HepG2 (cell line): ENCODE results near the gene TMF1. TPM values are rescaled to one million over a fixed set of nuclear protein-coding genes. Genes with fewer than 3 reads are reported as not detected.

ENCODE experiments used
- ARNT ChIP-seq: fragments of 450-650 bp; IDR thresholded peaks from 2 replicates; pipeline ENCODE4 v1.6.1; 2017
- ASH2L ChIP-seq: fragments of 300-600, 200-600 bp; sonication (generic); IDR thresholded peaks from 2 replicates; pipeline ENCODE4 v1.7.0; 2017; ENCODE audit warnings: low read depth, mild to moderate bottlenecking, moderate library complexity, mixed read lengths, low read length; ENCODE audit not compliant: insufficient read length
- DDIT3 ChIP-seq: sonication (generic); formaldehyde crosslinking; IDR thresholded peaks from 2 replicates; pipeline ENCODE4 v1.4.0; 2020; ENCODE audit warnings: mild to moderate bottlenecking, missing genetic modification reagents
- E2F1 ChIP-seq: sonication (generic); formaldehyde crosslinking; IDR thresholded peaks from 2 replicates; pipeline ENCODE4 v1.5.0; 2020; ENCODE audit warnings: missing genetic modification reagents
- FOSL2 ChIP-seq: sonication (generic); formaldehyde crosslinking; IDR thresholded peaks from 2 replicates; pipeline ENCODE4 v1.4.0; 2020; ENCODE audit warnings: missing genetic modification reagents
- FOXC1 ChIP-seq: sonication (generic); formaldehyde crosslinking; IDR thresholded peaks from 2 replicates; pipeline ENCODE4 v1.8.0; 2022; ENCODE audit warnings: mild to moderate bottlenecking, missing genetic modification reagents, borderline replicate concordance
- FOXJ3 ChIP-seq: sonication (generic); formaldehyde crosslinking; IDR thresholded peaks from 2 replicates; pipeline ENCODE4 v1.4.0; 2020; ENCODE audit warnings: missing genetic modification reagents, mild to moderate bottlenecking, borderline replicate concordance
- GATAD1 ChIP-seq: IDR thresholded peaks from 2 replicates; pipeline ENCODE4 v1.6.1; 2016; ENCODE audit warnings: missing genetic modification reagents, missing compliant biosample characterization
- HOXA7 ChIP-seq: sonication (generic); formaldehyde crosslinking; IDR thresholded peaks from 2 replicates; pipeline ENCODE4 v1.8.1; 2022; ENCODE audit warnings: mild to moderate bottlenecking, missing genetic modification reagents, moderate library complexity
- HOXA9 ChIP-seq: sonication (generic); formaldehyde crosslinking; IDR thresholded peaks from 2 replicates; pipeline ENCODE4 v1.8.1; 2022; ENCODE audit warnings: missing genetic modification reagents, mild to moderate bottlenecking, moderate library complexity, borderline replicate concordance
- KDM1A ChIP-seq: IDR thresholded peaks from 2 replicates; pipeline ENCODE4 v1.6.1; 2016; ENCODE audit warnings: missing compliant biosample characterization
- MYNN ChIP-seq: sonication (generic); formaldehyde crosslinking; IDR thresholded peaks from 2 replicates; pipeline ENCODE4 v1.4.0; 2020; ENCODE audit warnings: mild to moderate bottlenecking, low read depth, missing genetic modification reagents
- RAD21 ChIP-seq: fragments of 450-650 bp; formaldehyde crosslinking; IDR thresholded peaks from 2 replicates; pipeline ENCODE4 v1.5.0; 2020; ENCODE audit warnings: mild to moderate bottlenecking
- SCMH1 ChIP-seq: sonication (generic); formaldehyde crosslinking; IDR thresholded peaks from 2 replicates; pipeline ENCODE4 v1.9.0; 2021; ENCODE audit warnings: missing genetic modification reagents, mild to moderate bottlenecking, borderline replicate concordance
- SMAD9 ChIP-seq: sonication (generic); formaldehyde crosslinking; IDR thresholded peaks from 2 replicates; pipeline ENCODE4 v1.5.1; 2020; ENCODE audit warnings: mild to moderate bottlenecking, missing genetic modification reagents
- SMYD3 ChIP-seq: sonication (generic); formaldehyde crosslinking; IDR thresholded peaks from 2 replicates; pipeline ENCODE4 v1.8.1; 2023; ENCODE audit warnings: mild to moderate bottlenecking, missing genetic modification reagents
- SRY ChIP-seq: sonication (generic); formaldehyde crosslinking; IDR thresholded peaks from 2 replicates; pipeline ENCODE4 v1.8.0; 2022; ENCODE audit warnings: mild to moderate bottlenecking, missing genetic modification reagents
- ZBTB20 ChIP-seq: sonication (generic); formaldehyde crosslinking; IDR thresholded peaks from 2 replicates; pipeline ENCODE4 v1.8.1; 2023; ENCODE audit warnings: missing genetic modification reagents, low read depth, mild to moderate bottlenecking, borderline replicate concordance
- ZNF138 ChIP-seq: sonication (generic); formaldehyde crosslinking; IDR thresholded peaks from 2 replicates; pipeline ENCODE4 v1.5.0; 2020; ENCODE audit warnings: mild to moderate bottlenecking, low read depth, missing genetic modification reagents
- ZNF547 ChIP-seq: sonication (generic); formaldehyde crosslinking; IDR thresholded peaks from 2 replicates; pipeline ENCODE4 v1.5.1; 2020; ENCODE audit warnings: mild to moderate bottlenecking, missing genetic modification reagents
- ZNF703 ChIP-seq: sonication (generic); formaldehyde crosslinking; IDR thresholded peaks from 2 replicates; pipeline ENCODE4 v1.5.1; 2020; ENCODE audit warnings: missing genetic modification reagents, mild to moderate bottlenecking, moderate library complexity, borderline replicate concordance
- ZNF713 ChIP-seq: sonication (generic); formaldehyde crosslinking; IDR thresholded peaks from 2 replicates; pipeline ENCODE4 v1.4.0; 2020; ENCODE audit warnings: mild to moderate bottlenecking, missing genetic modification reagents
- ZNF724P ChIP-seq: sonication (generic); formaldehyde crosslinking; IDR thresholded peaks from 2 replicates; pipeline ENCODE4 v1.8.0; 2022; ENCODE audit warnings: missing genetic modification reagents, borderline replicate concordance
- polyA plus RNA-seq, 8 experiments: library from polyadenylated mRNA; depleted of rRNA in 3 of 8; stranded (reverse) in 7 of 8; unstranded in 1 of 8; fragments of >200 nt; fragmentation: Illumina TruSeq in 4 of 8; extraction: Trizol in 4 of 8; gene quantifications; 2 replicates each; pipeline versions ENCODE4 v1.2.1 to v1.2.3, GENCODE V29; 2011 to 2016; ENCODE audit warnings: low read depth in 4 of 8, missing spikeins in 1 of 8, mixed read lengths in 1 of 8; ENCODE audit not compliant: insufficient read depth in 1 of 8
- total RNA-seq, 5 experiments: library from RNA; depleted of rRNA; stranded (reverse); fragments of >200 nt; fragmentation: Illumina TruSeq; extraction: Trizol; gene quantifications; 2 replicates each; pipeline ENCODE4 v1.2.3, GENCODE V29; 2016; ENCODE audit warnings: low read depth in 1 of 5
- TF ChIP-seq, protein P1 (sequence below): sonication (generic); formaldehyde crosslinking; IDR thresholded peaks from 2 replicates; pipeline ENCODE4 v1.4.0; 2020; ENCODE audit warnings: missing genetic modification reagents
- TF ChIP-seq, protein P2 (sequence below): sonication (generic); formaldehyde crosslinking; IDR thresholded peaks from 2 replicates; pipeline ENCODE4 v1.4.0; 2020; ENCODE audit warnings: missing genetic modification reagents

The TMF1 gene
- total and polyA plus RNA-seq, 2 of the 13 experiments (the other 11 are each of a cell fraction or from before 2014, with no cell fraction given): 12.1 to 38.4 TPM

DNA sequence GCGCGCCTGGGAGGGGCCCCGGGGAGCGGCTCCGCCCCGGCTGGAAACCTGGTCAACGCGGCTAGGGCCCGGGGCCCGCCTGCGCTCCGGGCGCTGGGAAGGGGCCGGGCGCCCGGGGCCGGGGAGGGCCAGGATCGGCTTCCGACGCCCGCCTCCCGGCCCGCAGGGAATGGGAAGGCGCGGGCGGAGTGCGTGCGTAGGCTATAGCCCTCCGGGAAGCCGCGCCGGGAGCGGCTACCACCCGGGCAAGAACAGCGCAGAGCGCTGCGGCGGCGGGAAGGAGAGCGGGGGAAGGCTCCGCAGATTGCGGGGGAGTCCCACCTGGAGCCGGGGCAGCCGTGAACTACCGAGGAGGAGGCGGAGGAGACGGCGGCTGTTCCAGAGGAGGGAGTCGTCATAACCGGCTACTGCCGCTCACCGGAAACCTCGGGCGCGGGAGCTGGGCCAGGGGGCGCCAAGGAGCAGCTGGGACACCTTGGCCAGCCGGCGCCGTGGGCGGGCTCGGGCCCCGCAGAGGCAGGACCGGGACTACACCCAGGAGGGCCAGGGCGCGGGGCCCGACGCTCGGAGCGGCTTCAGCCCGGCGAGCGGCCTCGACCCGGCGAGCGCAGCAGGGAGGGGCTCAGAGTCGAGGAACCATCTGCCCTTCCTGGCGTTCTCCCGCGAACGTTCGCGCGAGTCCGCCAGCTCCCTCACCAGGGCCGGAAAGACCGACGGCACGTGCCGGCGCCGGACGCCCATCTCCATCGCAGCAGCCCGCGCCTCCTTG lies 38.7 kb downstream of the TMF1 start, which contains the start of gene EOGT (continued):
- TF ChIP-seq SCMH1 (CRISPR knock-in tag) (no peak), ZNF547 (CRISPR knock-in tag) (peak; percentile 89), DDIT3 (CRISPR knock-in tag) (no peak), HOXA9 (CRISPR knock-in tag) (no peak; the same call in 1 of the 2 replicates), HOXA7 (CRISPR knock-in tag) (no peak), ARNT (no peak), GATAD1 (CRISPR knock-in tag) (peak; percentile 73), ASH2L (peak; percentile 71), ZNF713 (CRISPR knock-in tag) (peak; percentile 40; the same call in 1 of the 2 replicates), ZBTB20 (no peak), FOXC1 (CRISPR knock-in tag) (peak; percentile 93), SMYD3 (no peak), SRY (CRISPR knock-in tag) (no peak; the same call in 1 of the 2 replicates), ZNF724P (CRISPR knock-in tag) (peak; percentile 79), RAD21 (CRISPR knock-in tag) (peak; percentile 53; the same call in 1 of the 2 replicates), FOSL2 (CRISPR knock-in tag) (no peak), SMAD9 (CRISPR knock-in tag) (no peak), E2F1 (CRISPR knock-in tag) (peak; percentile 71; the same call in 1 of the 2 replicates), MYNN (CRISPR knock-in tag) (no peak), FOXJ3 (CRISPR knock-in tag) (no peak), KDM1A (CRISPR knock-in tag) (no peak), ZNF138 (CRISPR knock-in tag) (peak; percentile 77; the same call in 1 of the 2 replicates), ZNF703 (no peak)
- TF ChIP-seq, protein P1, sequence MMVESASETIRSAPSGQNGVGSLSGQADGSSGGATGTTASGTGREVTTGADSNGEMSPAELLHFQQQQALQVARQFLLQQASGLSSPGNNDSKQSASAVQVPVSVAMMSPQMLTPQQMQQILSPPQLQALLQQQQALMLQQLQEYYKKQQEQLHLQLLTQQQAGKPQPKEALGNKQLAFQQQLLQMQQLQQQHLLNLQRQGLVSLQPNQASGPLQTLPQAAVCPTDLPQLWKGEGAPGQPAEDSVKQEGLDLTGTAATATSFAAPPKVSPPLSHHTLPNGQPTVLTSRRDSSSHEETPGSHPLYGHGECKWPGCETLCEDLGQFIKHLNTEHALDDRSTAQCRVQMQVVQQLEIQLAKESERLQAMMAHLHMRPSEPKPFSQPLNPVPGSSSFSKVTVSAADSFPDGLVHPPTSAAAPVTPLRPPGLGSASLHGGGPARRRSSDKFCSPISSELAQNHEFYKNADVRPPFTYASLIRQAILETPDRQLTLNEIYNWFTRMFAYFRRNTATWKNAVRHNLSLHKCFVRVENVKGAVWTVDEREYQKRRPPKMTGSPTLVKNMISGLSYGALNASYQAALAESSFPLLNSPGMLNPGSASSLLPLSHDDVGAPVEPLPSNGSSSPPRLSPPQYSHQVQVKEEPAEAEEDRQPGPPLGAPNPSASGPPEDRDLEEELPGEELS (CRISPR knock-in tag): 0 out of 2 replicates have a peak, but pooled peaks have one; percentile 13
- TF ChIP-seq, protein P2, sequence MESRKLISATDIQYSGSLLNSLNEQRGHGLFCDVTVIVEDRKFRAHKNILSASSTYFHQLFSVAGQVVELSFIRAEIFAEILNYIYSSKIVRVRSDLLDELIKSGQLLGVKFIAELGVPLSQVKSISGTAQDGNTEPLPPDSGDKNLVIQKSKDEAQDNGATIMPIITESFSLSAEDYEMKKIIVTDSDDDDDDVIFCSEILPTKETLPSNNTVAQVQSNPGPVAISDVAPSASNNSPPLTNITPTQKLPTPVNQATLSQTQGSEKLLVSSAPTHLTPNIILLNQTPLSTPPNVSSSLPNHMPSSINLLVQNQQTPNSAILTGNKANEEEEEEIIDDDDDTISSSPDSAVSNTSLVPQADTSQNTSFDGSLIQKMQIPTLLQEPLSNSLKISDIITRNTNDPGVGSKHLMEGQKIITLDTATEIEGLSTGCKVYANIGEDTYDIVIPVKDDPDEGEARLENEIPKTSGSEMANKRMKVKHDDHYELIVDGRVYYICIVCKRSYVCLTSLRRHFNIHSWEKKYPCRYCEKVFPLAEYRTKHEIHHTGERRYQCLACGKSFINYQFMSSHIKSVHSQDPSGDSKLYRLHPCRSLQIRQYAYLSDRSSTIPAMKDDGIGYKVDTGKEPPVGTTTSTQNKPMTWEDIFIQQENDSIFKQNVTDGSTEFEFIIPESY (CRISPR knock-in tag): 0 out of 2 replicates have a peak, but pooled peaks have one; percentile 9
